ENCODE results near the gene ETV4.

Gene ETV4

DNA sequence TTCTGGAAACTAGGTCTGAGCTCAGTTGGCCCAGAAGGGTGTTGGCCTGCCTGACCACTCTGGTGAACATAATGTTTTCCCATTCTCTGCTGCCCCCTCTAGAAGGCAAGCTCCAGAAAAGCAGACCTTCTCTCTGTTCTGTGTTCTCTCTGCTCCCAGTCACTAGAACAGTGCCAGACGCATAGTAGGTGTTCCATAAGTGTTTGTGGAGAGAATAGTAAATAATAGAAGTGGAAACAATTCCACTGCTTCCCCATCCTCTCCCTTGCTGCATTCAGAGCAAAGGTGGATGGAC is 32.2 kb upstream of the ETV4 start:
- TF ChIP-seq GATA2 (IDR thresholded peaks at IDR 0.05; ENCODE audit: low read depth, low read length) (no peak), GATA3 (IDR thresholded peaks at IDR 0.05; ENCODE audit: low read depth, low read length) (no peak)

DNA sequence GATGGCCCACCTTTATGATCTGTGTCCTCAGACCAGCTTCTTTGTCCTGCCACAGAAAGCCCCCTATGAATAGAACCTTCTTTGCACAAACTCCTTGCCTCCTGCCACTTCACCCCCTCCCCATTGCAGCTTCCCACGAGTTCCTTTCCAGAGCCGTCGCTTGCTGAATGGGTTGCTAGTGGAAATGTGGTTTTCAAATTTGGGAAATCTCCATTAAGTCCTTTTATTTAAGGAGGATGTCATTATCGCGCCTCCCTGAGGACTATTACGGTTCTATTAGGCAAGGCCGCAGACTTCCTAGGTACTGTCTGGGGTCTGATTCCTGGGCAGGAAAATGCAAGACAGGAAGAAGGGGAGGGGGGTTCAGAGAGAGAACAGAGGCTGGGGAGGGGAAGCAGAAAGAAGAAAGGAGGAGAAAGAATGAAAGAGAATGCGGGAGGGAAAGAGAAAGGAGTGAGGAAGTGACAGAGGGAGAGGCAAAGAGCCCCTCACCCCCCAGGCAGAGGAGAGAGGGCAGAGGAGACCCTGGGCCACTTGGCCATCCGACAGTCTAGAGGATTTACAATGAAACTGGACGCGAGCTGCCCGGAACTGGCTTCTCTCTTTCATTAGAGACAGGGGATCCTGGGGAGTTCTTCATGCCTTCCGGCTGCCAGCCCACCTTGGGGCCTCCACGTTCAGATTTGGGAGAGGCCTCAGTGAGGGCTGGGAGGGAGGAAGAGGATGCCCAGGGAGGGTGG is 31.7 kb upstream of the ETV4 start:
- TF ChIP-seq GATA2 (IDR thresholded peaks at IDR 0.05; ENCODE audit: low read depth, low read length) (no peak), GATA3 (IDR thresholded peaks at IDR 0.05; ENCODE audit: low read depth, low read length) (no peak)

- TF ChIP-seq GATA2 (IDR thresholded peaks at IDR 0.05; ENCODE audit: low read depth, low read length) (no peak), GATA3 (IDR thresholded peaks at IDR 0.05; ENCODE audit: low read depth, low read length) (no peak)
Observed at GRCh38 chr17:43576563-43577229, 30.6 kb upstream of the ETV4 start.

- TF ChIP-seq GATA3 (IDR thresholded peaks at IDR 0.05; ENCODE audit: low read depth, low read length) (no peak), GATA2 (IDR thresholded peaks at IDR 0.05; ENCODE audit: low read depth, low read length) (no peak)
Observed at GRCh38 chr17:43574896-43575525, 28.9 kb upstream of the ETV4 start.

DNA sequence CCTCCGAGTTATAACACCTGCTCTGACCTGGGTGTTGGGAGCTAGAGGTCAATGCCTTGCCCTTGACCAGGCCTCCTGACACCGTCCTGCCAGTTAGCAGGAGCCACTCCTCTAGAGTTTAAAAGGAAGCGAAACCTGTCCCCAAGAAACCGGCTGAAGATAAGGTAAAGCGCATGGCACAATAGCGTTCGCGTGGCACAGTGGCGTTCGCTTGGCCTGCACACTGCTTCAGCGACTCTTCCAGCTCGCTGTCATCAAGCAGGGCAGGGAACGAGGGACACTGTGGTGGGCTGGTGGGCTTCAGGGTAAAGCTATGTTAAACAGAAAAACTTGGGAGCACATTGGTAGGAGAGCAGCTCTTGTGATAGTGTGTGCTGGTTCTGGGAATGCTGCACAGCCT is 28.2 kb upstream of the ETV4 start:
- TF ChIP-seq GATA2 (IDR thresholded peaks at IDR 0.05; ENCODE audit: low read depth, low read length) (no peak), GATA3 (IDR thresholded peaks at IDR 0.05; ENCODE audit: low read depth, low read length) (no peak)

DNA sequence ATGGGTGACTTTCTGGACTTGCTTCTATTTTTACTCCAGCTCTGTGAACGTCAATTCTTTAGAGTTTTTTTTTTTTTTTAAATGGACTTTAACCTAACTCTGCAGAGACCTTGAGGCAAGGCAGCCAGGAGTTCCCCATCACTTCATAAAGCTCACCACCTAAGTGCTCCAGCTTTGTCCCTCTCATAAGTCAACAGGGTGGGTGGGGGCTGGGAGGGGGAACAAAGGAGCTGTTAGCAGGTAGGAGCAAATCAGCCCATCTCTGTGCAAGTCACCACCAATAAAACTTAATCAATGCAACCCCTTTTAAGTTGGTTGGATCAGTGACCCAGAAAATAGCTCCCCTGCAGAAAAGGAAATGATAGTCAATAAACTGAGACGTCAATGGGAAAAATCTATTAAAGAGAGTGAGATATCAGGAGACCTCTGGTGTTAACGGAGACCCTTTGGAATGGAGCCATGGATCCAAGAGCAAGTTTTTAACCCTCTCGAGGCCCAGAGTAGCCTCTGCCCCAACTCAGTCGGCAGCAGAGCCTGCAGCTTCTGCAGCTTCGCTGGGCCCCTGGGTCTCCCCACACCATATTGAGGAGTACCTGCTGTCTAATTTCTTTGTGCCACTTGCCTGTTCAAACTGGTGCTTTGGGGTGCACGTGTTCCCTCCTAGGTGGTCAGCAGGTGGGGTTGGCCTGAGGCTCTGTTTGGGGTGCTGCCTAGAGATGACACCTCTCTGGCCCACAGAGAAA is 27.6 kb upstream of the ETV4 start:
- TF ChIP-seq GATA3 (IDR thresholded peaks at IDR 0.05; ENCODE audit: low read depth, low read length) (no peak), GATA2 (IDR thresholded peaks at IDR 0.05; ENCODE audit: low read depth, low read length) (no peak)

DNA sequence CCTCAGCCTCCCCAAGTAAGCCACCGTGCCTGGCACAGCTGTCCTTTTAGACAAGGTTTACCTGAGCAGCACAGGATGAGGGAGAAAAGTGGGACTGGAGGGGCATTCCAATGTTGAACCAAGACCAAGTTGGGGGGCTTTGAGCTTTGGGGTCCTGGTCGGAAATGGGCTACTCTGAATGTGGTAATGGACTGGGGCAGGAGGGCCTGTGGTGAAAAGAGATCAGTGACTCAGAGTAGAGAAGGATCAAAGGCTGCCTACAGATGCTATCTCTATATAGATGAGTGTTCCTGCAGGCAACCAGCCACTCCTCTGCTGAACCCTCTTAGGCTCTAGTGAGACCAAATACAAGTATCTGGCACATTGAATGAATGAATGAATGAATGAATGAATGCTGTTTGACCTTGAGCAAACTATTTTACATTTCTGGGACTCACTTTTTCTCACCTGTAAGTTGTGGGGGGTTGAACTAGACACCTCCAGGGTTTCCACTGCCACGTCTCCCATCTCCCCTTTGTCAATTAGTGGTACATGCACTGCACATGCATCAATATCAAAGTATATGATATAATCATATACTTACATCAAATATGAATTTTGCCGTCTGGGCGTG is 26.3 kb upstream of the ETV4 start:
- TF ChIP-seq GATA3 (IDR thresholded peaks at IDR 0.05; ENCODE audit: low read depth, low read length) (no peak), GATA2 (IDR thresholded peaks at IDR 0.05; ENCODE audit: low read depth, low read length) (peak; percentile 42; the same call in 1 of the 2 replicates)

DNA sequence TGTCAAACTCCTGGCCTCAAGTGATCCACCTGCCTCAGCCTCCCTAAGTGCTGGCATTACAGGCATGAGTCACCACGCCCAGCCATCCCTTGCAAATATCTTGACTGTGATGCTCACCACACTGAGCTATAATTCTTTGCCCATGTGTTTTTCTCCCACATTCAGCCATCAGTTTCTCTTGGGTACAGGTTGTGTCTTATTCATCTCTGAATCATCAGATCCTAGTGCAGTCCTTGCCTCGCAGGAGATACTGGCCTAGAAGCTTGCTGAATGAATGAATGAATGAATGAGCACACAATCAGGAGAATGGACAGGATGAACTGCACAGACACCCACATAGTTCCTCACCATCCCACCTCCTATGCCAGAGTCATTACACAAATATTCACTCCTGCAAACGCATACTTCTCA is 24.4 kb upstream of the ETV4 start:
- TF ChIP-seq GATA3 (IDR thresholded peaks at IDR 0.05; ENCODE audit: low read depth, low read length) = no peak
- no peak for TF ChIP-seq GATA2 (IDR thresholded peaks at IDR 0.05; ENCODE audit: low read depth, low read length)

DNA sequence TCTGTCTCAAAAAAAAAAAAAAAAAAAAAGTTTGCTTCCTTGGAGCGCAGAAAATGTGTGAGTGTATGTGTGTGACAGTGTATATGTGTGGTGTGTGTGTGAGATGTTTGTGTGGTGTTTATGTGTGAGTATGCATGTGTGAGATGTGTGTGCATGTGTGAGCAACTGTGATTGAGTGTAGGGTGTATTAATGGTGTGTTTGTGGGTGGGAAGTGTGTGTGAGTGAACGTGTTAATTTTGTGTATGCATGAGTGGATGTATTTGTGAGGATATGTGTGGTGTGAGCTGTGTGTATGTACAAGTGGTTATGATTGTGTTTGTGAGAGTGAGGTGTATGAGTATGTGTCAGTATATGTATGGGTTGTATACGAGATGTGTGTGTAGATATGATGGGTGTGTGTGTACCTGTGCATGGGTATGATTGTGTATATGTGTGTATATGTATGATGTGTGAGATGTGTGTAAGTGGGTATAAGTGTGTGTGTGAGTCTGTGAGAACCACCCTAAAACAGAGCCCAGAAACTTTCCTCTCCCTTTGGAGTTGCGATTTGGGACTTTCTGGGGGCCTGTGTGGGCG is 22.5 kb upstream of the ETV4 start:
- no peak for TF ChIP-seq GATA3 (IDR thresholded peaks at IDR 0.05; ENCODE audit: low read depth, low read length)
- TF ChIP-seq GATA2 (IDR thresholded peaks at IDR 0.05; ENCODE audit: low read depth, low read length) = no peak

DNA sequence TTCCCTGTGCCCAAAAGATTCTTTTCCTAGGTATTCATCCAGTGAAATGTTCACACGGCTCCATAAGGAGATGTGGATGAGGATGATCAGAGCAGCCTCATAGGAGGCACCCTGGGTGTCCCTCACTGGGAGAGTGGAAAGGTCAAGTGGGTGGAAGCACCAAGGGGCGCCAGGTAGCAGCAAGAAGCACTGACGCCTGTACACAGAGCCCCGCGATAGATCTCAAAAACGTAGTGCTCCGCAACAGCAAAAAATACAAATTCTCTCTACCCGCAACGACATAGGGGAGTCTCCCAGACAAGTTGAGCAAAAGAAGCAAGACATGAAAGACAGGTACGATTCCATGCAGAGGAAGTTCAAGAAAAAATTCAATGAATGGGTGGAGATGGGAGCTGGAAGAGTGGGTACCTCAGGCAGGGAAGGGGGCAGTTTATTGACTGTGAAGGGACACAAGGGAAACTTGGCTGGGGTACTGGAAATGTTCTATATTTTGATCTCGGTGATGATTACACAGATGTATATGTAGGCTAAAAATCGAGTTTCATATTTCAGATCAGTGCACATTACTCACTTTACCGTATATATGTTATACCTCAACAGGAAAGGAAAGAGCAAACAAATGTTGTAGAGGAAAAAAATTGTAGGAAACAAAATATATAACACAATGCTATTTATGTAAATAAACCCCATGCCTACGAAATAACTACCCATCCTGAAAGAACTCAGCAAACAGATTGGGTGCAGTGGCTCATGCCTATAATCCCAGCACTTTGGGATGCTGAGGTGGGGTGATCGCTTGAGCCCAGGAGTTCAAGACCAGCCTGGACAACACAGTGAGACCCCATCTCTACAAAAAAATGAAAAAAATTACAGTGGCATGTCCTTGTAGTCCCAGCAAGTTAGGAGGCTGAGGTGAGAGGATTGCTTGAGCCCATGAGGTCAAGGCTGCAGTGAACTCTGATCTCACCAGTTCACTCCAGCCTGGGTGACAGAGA is 17.8 kb upstream of the ETV4 start:
- TF ChIP-seq GATA2 (IDR thresholded peaks at IDR 0.05; ENCODE audit: low read depth, low read length) (no peak), GATA3 (IDR thresholded peaks at IDR 0.05; ENCODE audit: low read depth, low read length) (no peak)

DNA sequence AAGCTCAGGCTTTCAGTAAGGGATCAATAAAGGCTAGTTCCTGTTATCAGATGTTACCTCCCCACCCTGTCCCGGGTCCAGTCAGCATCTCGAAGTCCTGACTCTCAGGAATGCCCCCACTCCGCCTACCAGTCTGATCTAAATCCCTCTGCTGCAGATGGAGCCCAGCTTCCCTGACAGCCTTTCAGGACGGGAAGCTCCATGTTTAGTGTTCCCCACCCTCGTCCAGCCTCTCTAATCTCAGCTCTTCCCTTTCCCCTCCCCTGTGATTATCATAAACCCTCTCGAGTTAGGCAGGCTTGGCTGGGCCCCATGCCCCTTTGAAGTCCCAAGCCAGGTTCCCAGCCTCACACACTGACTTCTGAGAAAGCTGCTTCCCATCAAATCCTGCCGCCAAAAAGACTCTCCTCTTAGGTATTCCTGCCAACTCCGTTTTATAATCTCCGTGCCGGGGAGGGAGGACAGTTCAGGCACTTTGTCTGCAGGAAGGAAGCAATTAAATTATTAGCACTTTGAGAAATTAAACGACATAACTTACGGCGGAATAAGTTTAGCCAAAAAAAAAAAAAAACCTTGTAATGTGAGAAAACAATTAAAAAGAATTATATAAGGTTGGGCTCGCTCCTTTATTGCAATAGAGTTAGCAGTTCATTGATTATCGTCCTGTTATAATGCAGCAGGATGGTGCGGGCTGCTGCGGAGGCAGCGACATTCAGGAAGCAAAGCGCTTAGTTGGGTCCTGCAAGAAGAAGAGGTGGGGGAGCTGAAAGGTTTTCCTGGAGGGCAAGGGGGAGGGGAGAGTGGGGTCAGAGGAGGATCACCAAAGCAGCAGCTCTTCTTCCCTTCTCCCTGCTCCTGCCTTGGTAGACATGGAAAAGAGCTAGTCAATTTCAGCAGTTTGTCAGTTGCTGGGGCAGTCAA is 16.8 kb upstream of the ETV4 start:
- TF ChIP-seq GATA3 (IDR thresholded peaks at IDR 0.05; ENCODE audit: low read depth, low read length) (no peak), GATA2 (IDR thresholded peaks at IDR 0.05; ENCODE audit: low read depth, low read length) (no peak)
